GM12891 (cell line): ENCODE results near the gene NACAD.

ENCODE experiments used
- DNase-seq: peaks from one replicate; pipeline ENCODE4 v3.0.0; 2011; ENCODE audit warnings: low spot score; ENCODE audit not compliant: insufficient read length
- FAIRE-seq: peaks from 2 replicates; lab custom pipeline; 2011; peaks lifted over from hg19 to GRCh38; lab: Jason Lieb, UNC
- PAX5 ChIP-seq: IDR thresholded peaks from 2 replicates; pipeline ENCODE4 v1.6.1; 2011; ENCODE audit warnings: low read length, moderate library complexity, mild to moderate bottlenecking; ENCODE audit not compliant: insufficient read depth, severe bottlenecking
- POLR2A ChIP-seq: IDR thresholded peaks from 2 replicates; pipeline ENCODE4 v1.6.1; 2011; ENCODE audit warnings: low read depth, low read length, control low read depth
- POLR2AphosphoS5 ChIP-seq: IDR thresholded peaks from 2 replicates; pipeline ENCODE4 v1.6.1; 2011; ENCODE audit warnings: low read depth, low read length, control low read depth
- POU2F2 ChIP-seq: IDR thresholded peaks from 2 replicates; pipeline ENCODE4 v1.6.1; 2011; ENCODE audit warnings: low read depth, mild to moderate bottlenecking, control low read depth, low read length, moderate library complexity
- SPI1 ChIP-seq: IDR thresholded peaks from 2 replicates; pipeline ENCODE4 v1.6.1; 2011; ENCODE audit warnings: low read depth, low read length, control low read depth
- TAF1 ChIP-seq: IDR thresholded peaks from 2 replicates; pipeline ENCODE4 v1.6.1; 2011; ENCODE audit warnings: low read depth, low read length, control low read depth

Gene NACAD

GRCh38 chr7:45098983-45099839 lies 10.4 kb upstream of the NACAD start:
- no peak for TF ChIP-seq TAF1
- no peak; the same call in 1 of the 2 replicates for TF ChIP-seq POLR2AphosphoS5
- TF ChIP-seq POU2F2 = no peak
- TF ChIP-seq PAX5 = no peak
- TF ChIP-seq POLR2A = no peak
- TF ChIP-seq SPI1 = no peak
- DNase-seq = no peak
- no peak for FAIRE-seq

- TF ChIP-seq POU2F2 (no peak), TAF1 (no peak), POLR2AphosphoS5 (no peak), POLR2A (no peak), PAX5 (no peak), SPI1 (no peak)
- FAIRE-seq (no peak), DNase-seq (no peak)
Measured at GRCh38 chr7:45092931-45093235, 4.1 kb upstream of the NACAD start.

GRCh38 chr7:45092100-45092930 lies 3.5 kb upstream of the NACAD start:
- no peak for DNase-seq
- TF ChIP-seq POLR2A = no peak
- no peak for TF ChIP-seq TAF1
- no peak for TF ChIP-seq POLR2AphosphoS5
- no peak for TF ChIP-seq PAX5
- no peak for TF ChIP-seq SPI1
- no peak for TF ChIP-seq POU2F2
- FAIRE-seq = no peak

GRCh38 chr7:45089341-45089891 lies 647 bp upstream of the NACAD start:
- DNase-seq (peak; percentile 77), FAIRE-seq (peak; percentile 76)
- no peak for TF ChIP-seq POLR2A
- TF ChIP-seq POU2F2 = no peak
- no peak for TF ChIP-seq TAF1
- no peak for TF ChIP-seq PAX5
- TF ChIP-seq SPI1 = no peak
- no peak for TF ChIP-seq POLR2AphosphoS5

- FAIRE-seq (no peak), DNase-seq (no peak)
- TF ChIP-seq SPI1 = no peak
- no peak for TF ChIP-seq POLR2A
- TF ChIP-seq POLR2AphosphoS5 = no peak
- TF ChIP-seq TAF1 = no peak
- TF ChIP-seq POU2F2 = no peak
- TF ChIP-seq PAX5 = no peak
Measured at GRCh38 chr7:45088146-45088701, 545 bp downstream of the NACAD start.

- no peak for TF ChIP-seq POLR2AphosphoS5
- no peak for TF ChIP-seq TAF1
- TF ChIP-seq PAX5 = no peak
- no peak for TF ChIP-seq POU2F2
- no peak for TF ChIP-seq SPI1
- TF ChIP-seq POLR2A = no peak
- FAIRE-seq = no peak
- no peak for DNase-seq
Measured at GRCh38 chr7:45087301-45088145, 1.2 kb downstream of the NACAD start.

- no peak for DNase-seq
- TF ChIP-seq TAF1 (no peak), POU2F2 (no peak)
- no peak for FAIRE-seq
Measured at GRCh38 chr7:45086331-45087065, 2.3 kb downstream of the NACAD start.
